ENCODE results near the gene CD3E.

Gene CD3E

DNA sequence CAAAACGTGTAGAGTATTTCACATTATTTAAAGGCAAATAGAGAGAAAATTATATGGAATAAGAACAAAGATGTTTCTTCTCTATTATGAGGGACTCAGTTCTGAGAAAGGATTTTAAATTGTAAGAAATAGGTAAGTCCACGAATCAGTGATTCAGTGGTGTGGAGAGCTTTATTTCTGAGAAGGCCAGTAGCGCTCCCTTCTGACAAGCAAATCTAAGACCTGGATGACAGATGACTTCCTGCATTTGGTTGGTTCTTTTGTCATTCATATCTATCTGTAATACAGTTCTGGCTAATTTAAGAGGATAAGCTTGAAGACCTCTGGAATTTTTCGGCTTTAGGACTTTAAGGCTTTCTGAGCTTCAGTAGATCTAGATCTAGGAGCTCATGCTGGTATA, 7.0 kb downstream of the CD3E start:
- H3K4me1 Mint-ChIP-seq = peaks cover 28% of the 10 kb centered on the region
- no peaks in the 10 kb centered on the region for H3K36me3 Mint-ChIP-seq (ENCODE audit: low read depth)
- H3K4me3 Mint-ChIP-seq = no peak overlapping the region
- peaks cover 26% of the 10 kb centered on the region for H3K27me3 Mint-ChIP-seq (ENCODE audit: low read depth, poor library complexity)
- no peak for DNase-seq
- H3K9me3 Mint-ChIP-seq = no peaks in the 10 kb centered on the region
- no peak overlapping the region for H3K27ac Mint-ChIP-seq
- TF ChIP-seq, protein P1, sequence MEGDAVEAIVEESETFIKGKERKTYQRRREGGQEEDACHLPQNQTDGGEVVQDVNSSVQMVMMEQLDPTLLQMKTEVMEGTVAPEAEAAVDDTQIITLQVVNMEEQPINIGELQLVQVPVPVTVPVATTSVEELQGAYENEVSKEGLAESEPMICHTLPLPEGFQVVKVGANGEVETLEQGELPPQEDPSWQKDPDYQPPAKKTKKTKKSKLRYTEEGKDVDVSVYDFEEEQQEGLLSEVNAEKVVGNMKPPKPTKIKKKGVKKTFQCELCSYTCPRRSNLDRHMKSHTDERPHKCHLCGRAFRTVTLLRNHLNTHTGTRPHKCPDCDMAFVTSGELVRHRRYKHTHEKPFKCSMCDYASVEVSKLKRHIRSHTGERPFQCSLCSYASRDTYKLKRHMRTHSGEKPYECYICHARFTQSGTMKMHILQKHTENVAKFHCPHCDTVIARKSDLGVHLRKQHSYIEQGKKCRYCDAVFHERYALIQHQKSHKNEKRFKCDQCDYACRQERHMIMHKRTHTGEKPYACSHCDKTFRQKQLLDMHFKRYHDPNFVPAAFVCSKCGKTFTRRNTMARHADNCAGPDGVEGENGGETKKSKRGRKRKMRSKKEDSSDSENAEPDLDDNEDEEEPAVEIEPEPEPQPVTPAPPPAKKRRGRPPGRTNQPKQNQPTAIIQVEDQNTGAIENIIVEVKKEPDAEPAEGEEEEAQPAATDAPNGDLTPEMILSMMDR (IDR thresholded peaks at IDR 0.05) = no peak

DNA sequence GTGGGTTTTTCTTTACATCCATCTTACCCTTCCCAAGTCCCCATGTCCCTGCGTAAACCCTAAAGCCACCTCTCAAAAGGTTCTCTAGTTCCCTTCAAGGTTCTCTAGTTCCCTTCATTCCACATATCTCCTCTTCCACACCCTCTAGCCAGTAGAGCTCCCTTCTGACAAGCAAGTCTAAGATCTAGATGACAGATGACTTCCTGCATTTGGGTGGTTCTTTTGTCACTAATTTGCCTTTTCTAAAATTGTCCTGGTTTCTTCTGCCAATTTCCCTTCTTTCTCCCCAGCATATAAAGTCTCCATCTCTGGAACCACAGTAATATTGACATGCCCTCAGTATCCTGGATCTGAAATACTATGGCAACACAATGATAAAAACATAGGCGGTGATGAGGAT, 7.8 kb downstream of the CD3E start:
- Mint-ChIP-seq H3K4me1 (peaks cover 34% of the 10 kb centered on the region), H3K4me3 (no peak overlapping the region), H3K27me3 (ENCODE audit: low read depth, poor library complexity) (peaks cover 26% of the 10 kb centered on the region), H3K9me3 (peaks cover 3% of the 10 kb centered on the region), H3K27ac (no peak overlapping the region), H3K36me3 (ENCODE audit: low read depth) (no peaks in the 10 kb centered on the region)
- TF ChIP-seq, protein P1 (IDR thresholded peaks at IDR 0.05) = no peak
- no peak for DNase-seq

DNA sequence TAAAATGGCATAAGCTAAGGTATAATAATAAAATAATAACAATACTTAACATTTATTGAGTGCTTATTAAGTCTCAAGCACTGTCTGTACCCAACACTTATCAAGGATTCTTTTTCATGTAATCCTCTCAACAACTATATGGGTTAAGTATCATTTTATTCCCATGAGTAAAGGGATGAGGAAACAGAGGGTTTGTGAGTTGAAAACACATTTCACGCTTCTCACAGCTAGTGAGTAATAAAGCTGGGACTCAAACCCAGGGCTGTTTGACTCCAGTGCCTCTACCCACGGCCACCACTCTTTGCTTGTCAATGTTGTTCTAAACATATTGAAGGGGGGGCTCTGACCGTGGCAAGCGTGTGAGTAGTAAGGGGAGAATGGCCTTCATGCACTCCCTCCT, 8.7 kb downstream of the CD3E start:
- no peak for DNase-seq
- TF ChIP-seq, protein P1 (IDR thresholded peaks at IDR 0.05) = no peak
- Mint-ChIP-seq H3K9me3 (peaks cover 4% of the 10 kb centered on the region), H3K36me3 (ENCODE audit: low read depth) (no peaks in the 10 kb centered on the region), H3K27ac (no peak overlapping the region), H3K27me3 (ENCODE audit: low read depth, poor library complexity) (peaks cover 26% of the 10 kb centered on the region), H3K4me3 (no peak overlapping the region), H3K4me1 (peaks cover 34% of the 10 kb centered on the region)

DNA sequence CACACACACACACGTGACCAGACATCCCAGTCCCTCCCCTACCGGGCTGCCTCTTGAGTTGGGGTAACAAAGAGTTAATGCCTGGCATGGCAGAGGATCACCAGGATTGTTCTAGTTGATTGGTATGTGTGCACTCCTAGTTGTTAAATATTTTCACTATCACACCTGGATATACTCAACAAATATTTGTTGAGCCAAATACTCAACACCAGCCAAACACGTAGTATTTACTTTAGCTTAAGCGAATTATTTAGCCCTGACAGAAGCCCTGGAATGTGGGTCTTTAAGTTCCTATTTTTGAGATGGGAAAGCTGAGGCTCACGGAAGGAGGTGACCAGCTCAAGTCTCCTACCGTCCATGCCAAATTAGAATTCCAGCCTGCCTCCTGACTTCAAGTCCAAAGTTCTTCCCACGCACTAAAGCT, 10.5 kb downstream of the CD3E start:
- no peak overlapping the region for H3K4me3 Mint-ChIP-seq
- no peak for DNase-seq

DNA sequence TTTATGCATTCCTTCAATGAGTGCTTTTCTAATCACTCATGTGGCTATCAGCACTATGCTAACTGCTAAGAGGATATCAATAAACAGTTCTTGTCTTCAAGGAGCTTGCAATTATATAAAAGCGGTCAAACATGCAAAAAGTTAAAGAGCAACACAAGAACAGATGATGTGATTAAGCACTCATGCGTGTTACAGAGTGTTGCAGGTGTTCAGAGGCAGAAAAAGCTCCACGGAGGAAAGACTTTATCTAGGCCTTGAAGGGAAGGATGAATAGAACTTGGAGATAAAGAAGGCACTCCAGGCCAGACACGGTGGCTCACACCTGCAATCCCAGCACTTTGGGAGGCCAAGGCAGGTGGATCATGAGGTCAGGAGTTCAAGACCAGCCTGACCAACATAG, 13.6 kb downstream of the CD3E start:
- Mint-ChIP-seq H3K27ac (no peak overlapping the region), H3K9me3 (peaks cover 4% of the 10 kb centered on the region), H3K4me1 (peaks cover 34% of the 10 kb centered on the region), H3K27me3 (ENCODE audit: low read depth, poor library complexity) (peaks cover 7% of the 10 kb centered on the region), H3K36me3 (ENCODE audit: low read depth) (no peaks in the 10 kb centered on the region), H3K4me3 (no peak overlapping the region)
- TF ChIP-seq, protein P1 (IDR thresholded peaks at IDR 0.05) = no peak
- no peak for DNase-seq

More for the DNA sequence above, 10.5 kb downstream of the CD3E start:
- H3K4me1 Mint-ChIP-seq = peaks cover 34% of the 10 kb centered on the region
- H3K36me3 Mint-ChIP-seq (ENCODE audit: low read depth) = no peaks in the 10 kb centered on the region
- peaks cover 4% of the 10 kb centered on the region for H3K9me3 Mint-ChIP-seq
- peaks cover 20% of the 10 kb centered on the region for H3K27me3 Mint-ChIP-seq (ENCODE audit: low read depth, poor library complexity)
- H3K27ac Mint-ChIP-seq = no peak overlapping the region
- TF ChIP-seq, protein P1 (IDR thresholded peaks at IDR 0.05) = no peak

DNA sequence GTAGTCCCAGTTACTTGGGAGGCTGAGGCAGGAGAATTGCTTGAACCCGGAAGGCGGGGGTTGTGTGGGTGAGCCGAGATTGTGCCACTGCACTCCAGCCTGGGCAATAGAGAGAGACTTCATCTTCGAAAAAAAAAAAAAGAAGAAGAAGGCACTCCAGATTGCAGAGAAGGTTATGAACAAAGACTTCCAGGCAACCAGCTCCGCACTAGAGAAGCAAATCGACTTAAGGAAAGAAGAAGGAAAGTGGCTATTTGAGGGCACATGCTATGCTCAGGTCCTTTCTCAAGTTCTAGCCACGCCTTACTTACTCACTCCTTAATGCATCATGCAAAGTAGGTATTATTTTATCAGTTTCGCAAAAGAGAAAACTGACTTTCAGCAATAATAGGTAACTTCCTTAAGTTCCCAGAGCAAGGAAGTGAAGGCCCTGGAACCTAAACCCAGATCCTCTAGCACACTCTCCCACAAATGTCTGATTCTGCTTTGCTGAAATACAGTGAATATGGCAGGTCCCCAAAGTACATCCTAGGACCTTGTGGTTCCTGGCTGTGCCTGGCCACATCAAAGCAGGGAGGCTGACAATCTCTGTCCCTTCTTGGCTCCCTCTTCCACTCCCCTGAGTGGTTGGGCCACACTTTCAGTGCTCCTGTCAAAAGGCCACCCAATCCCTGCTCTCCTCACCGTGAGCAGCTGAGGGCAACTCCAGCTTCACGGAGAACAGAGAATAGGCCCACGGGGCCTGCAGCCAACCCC, 14.2 kb downstream of the CD3E start:
- peaks cover 4% of the 10 kb centered on the region for H3K9me3 Mint-ChIP-seq

More for the DNA sequence above, 14.2 kb downstream of the CD3E start:
- Mint-ChIP-seq H3K4me1 (peaks cover 30% of the 10 kb centered on the region), H3K27ac (no peak overlapping the region), H3K4me3 (no peak overlapping the region), H3K36me3 (ENCODE audit: low read depth) (no peaks in the 10 kb centered on the region), H3K27me3 (ENCODE audit: low read depth, poor library complexity) (peaks cover 13% of the 10 kb centered on the region)
- TF ChIP-seq, protein P1 (IDR thresholded peaks at IDR 0.05) = no peak
- DNase-seq = no peak
